HG02763 (cell line): ENCODE data around the gene C2CD5.

Source experiments
- ATAC-seq: cut with Tn5 transposase; IDR thresholded peaks from one replicate; pipeline ENCODE4 v1.9.1; 2021; ENCODE audit warnings: mild to moderate bottlenecking, moderate library complexity; ENCODE audit not compliant: unreplicated experiment

C2CD5 gene

DNA sequence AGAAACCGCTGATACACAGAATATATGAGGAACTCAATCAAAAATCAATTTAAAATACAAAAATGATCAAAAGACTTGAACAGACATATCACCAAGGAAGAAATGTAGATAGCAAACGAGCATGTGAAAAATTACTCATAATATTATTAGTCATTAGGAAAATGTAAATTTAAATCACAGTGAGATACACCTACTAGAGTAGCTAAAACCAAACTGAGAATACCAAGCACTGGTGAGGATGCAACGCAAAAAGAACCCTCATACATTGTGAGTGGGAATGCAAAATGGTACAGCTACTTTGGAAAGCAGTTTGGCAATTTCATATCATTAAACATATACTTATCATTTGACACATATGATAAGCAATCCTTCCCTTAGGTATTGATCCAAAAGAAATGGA is 108.8 kb downstream of the C2CD5 start:
- no peak for ATAC-seq

DNA sequence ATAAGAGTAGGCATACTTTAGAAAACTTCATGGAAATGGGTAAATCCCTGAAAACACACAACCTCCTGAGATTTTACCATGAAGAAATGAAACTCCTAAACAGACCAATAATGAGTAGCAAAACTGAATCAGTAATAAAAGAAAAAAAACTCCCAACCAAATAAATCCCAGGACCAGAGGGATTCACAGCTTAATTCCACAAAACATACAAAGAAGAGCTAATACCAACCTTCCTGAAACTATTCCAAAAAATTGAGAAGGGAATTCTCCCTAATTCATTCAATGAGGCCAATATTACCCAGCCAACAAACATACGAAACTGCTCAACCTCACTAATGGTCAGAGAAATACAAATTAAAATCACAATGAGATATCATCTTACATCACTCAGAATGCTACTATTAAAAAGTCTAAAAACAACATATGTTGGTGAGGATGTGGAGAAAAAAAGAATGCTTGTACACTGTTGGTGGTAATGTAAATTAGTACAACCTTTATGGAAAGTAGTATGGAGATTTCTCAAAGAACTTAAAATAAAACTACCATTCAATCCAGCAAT is 112.6 kb downstream of the C2CD5 start:
- ATAC-seq: no peak

DNA sequence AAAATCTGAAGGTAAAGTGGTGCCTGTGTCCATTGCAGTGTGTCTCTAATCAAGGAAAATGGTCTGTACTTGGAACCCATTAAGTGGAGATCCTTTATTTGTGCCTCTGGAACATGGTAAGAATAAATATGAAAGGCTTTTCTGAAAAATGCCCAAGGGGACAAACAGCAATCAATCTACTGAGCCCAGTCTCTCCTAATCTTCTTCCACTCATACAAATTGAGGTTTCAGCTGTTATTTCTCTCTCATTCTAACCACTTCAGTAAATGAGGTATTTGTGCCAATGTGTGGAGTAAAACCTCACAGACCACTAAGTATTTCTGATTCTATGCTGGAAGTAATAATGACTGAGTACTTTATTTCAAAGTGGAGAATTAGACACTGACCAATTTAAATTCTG is 127.5 kb downstream of the C2CD5 start:
- ATAC-seq: no peak

DNA sequence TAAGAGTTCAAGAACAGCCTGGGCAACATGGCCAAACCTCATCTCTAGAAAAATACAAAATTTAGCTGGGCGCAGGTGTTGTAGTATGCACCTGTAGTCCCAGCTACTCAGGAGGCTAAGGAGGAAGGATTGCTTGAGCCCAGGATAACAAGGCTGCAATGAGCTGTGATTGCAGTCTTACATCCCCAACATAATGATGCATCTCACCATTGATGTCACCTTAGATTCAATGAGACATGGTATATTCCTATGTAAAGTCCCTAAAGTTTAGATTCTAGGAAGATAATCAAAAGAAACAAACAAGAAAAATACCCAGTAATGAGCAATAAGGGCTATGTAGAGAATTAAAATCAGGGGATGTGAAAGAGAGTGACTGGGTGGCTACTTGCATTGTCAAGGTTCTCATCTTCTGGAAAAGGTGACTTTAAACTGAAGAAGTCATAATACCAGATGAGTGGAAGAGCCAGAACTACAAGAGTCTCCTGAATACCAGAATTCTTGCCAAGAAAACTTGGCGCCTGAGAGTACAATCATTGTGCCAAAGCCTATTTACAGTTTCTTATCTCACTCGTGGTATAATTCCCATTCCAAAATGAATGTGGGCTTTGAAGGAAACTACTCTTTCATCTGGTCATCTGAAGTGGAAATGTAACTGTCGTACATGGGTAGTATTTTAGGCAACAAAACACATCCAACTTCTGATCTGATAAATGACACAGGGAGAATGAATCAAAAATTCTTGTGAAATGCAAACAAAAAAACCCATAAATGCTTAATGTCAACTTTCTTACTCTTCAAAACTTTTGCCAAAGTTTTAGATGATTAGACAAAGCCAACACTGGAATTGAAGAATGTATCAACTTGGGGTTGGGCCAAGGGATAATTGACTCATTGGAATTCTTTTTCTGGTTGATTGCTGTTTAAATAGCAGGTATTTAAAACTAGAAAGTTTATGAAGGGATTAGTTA is 128.7 kb downstream of the C2CD5 start:
- ATAC-seq: no peak

DNA sequence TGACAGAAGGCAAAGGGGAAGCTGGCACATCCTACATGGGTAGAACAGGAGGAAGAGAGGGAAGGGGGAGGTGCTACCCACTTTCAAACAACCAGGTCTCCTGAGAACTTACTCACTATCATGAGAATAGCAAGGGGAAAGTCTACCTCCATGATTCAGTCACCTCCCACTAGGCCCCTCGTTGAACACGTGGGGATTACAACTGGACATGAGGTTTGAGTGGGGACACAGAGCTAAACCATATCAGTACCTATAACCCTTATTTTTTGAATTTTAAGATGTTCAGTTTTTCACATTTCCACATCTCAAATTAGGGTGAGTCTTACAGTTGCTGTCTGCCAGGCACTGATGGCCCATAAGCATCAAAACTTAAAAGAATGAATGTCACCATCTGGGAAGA is 129.6 kb downstream of the C2CD5 start:
- ATAC-seq: no peak

DNA sequence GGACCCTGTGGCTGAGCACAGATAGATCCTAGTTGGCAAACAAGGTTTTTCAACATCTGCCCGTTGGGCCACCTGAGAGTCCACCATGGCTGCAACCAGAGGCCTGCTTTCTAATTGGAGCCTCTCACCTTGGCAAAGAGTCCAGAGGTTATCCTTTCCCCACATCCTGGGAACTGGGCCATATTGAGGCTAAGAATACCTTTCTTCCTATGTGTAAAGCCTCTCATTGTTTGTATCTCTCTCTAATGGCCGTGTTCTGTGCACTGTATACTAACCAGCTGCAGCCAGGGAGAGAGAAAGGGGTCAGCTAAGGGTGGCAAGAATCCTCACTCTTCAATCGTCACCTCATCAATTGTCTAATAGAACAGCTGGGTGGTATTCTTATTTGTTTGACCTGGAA is 130.8 kb downstream of the C2CD5 start:
- no peak for ATAC-seq

DNA sequence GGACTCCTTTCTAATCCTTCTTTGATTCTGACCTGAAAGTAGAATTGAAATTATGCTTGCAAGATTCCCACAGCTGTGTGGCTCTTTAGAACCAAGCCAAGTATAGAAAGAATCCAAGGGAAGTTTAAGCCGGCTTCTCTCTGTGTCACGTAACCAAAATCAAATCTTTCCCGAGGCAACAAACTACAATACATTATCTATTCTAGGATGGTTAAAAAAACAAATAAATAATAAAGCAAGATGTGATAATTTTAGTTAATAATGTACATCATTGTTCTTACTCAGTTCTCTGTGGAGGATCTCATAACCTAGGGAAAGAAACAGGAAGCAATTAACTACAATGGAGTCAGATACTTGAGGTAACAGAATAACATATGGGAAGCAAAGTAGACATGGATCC is 131.8 kb downstream of the C2CD5 start:
- no peak for ATAC-seq

DNA sequence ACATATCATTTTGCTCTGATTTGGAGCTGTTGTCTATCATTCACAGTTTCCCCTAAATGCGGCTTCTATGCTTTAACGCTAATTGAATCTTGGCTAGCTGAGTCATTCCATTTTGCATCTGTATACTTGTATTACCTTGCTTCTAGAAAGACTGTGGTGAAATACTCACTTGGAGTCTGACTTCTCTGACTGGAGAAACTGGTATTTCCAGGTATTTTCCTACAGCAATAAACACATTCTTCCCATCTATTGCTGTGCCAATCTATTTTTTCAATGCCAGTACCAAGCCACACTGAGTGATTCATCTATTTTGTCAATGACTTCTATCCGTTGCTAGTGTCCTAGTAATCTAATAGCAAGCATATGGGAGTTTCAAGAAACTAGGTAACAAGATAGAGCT is 133.9 kb downstream of the C2CD5 start:
- ATAC-seq: no peak

DNA sequence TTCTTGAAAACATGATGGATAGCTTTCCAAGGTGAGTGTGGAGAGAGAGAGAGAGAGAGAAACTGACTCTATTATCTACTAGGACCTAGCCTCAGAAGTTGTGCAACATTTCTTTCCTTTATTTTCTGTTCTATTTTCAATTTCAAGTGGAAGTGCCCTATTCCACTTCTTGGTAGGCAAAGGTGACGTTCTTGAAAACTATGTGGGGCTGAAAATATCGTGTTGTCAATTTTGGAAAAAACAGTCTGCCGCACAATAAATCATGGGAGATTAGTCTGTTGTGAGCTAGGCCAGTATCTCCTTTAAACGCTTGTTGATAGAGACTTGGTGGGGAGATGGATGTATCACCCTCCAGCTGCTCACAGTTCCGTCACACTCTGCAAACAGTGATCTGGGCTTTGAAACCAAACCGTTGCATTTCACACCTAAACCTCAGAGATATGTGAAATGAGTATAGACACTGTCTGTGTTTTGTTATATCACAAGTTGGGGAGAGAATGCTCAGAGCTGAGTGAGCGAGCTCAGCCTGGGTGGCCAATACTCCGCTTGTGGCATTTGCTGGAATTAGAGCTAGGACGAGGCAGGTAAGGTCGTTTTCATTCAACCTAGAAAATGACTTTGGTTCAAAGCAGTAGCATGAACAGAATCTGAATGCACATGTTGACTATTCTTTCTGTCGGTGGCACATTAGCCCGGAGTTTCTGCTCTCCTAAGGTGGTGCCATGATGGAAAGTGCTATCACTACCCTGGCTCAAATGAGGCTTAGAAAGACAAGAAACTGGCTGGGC is 134.8 kb downstream of the C2CD5 start:
- ATAC-seq: peak; percentile 96

DNA sequence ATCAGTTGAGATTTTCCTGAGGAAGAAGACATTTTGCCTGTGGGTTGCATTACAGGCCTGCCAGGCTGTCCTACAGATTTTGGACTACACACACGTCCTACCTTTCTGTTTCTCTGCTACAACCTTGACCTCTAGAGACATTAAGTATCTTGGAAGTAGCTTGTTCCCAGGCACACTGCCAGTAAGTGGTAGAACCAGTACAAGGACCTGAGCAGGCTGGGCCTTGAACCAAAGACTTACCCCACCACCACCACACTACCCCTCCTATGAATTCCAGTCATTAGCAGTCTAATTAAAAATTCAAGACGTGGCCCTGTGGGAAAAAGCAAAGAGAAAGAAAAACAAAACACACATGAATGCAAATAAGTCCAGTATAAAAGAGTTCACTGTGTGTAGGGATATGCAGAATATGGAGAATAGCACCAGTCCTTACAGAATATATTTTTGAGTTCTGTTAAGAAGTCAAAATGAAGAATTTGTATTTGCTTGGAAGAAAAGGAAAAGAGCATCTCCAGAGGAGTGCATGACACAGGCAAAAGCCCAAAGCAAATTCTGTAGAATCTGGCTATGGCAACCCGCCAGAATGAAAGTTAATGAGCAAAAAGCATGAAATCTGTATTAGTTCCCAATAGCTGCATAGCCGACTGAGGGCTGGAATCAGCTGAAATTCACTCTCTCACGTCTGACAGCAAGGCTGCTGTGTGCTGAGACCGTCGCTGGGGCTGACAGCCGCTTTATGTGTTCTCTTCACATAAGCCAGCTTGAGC is 135.5 kb downstream of the C2CD5 start:
- no peak for ATAC-seq

DNA sequence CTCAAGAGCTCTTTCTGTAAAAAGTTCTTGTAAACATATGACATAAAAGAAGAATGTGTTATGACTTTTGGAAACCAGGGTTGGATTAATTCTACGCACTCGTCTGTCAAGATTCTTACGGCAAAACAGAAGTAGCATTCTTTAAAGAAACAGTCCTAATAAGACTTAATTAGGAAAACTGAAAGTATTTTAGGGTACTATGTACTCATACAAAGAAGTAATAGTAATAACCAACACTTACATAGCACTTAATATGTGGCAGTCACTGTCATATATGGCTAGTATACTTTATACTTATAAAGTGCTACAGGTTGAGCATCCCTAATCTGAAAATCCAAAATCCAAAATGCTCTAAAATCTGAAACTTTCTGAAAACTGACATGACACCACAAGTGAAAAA is 136.9 kb downstream of the C2CD5 start:
- ATAC-seq: no peak

DNA sequence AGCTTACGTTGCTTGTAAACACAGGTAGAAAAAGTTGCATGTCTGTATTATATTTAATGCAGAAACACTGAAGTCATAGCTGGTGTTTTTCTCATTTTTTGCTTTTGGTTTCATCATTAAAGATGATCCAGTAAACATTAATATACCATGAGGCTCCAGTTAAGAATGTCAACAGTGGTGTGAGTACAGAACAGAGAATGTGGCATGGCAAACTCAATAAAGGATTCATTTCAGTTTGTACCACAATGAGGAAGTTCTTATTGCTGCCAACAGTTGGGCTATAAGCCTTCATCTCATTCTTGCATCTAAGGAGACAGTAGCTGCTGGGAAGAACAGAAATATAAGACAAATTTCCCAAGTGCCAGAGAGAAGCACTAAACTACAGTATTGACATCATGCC is 137.7 kb downstream of the C2CD5 start:
- ATAC-seq: peak; percentile 37

DNA sequence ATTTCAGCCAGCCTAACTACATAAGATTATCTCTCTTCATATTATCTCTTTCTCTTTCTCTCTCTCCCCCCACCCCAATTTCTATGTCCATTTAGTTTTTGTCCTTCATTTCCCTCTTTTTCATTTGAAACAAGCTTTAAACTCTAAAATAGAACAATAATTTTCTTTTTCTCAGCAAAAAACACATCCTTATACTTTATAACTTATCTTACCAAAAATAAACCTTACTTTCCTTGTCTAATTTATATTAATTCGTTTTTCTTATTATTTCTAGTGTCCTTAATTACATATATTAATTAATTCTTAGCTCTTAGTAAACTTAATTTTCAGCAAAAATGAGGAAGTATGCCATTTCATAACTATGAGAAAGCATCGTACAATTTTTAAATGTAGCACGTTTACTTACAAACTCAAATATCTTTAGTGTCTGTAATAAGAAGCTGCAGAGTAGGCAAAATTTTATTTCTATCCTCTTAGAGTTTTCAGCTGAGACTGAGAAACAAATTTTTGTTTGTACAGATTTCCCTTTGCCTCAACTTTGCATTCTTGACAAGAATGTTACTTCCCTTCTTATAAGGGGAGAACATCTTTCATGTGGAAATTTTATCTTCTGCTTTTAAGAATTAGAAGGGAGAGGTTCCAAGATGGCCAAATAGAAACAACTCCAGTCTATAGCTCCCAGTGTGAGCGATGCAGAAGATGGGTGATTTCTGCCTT is 144.7 kb downstream of the C2CD5 start:
- no peak for ATAC-seq
